Erythroblast (primary cell): ENCODE measurements around the gene PLCXD3.

Experiments
- DNase-seq, 2 experiments: peaks; one replicate each; lab custom pipeline; 2025; lab: John Stamatoyannopoulos, UW
- GATA1 ChIP-seq: IDR thresholded peaks from 2 replicates; pipeline ENCODE4 v1.6.1; 2011; ENCODE audit warnings: low read depth, mild to moderate bottlenecking, control low read depth, low read length, moderate library complexity
- POLR2A ChIP-seq: IDR thresholded peaks from 2 replicates; pipeline ENCODE4 v1.6.1; 2011; ENCODE audit warnings: mild to moderate bottlenecking, low read length

PLCXD3 gene

GRCh38 chr5:41415242-41415641 is 95.2 kb downstream of the PLCXD3 start:
- no peak for TF ChIP-seq POLR2A
- no peak for TF ChIP-seq GATA1
- DNase-seq, result no peak

DNA sequence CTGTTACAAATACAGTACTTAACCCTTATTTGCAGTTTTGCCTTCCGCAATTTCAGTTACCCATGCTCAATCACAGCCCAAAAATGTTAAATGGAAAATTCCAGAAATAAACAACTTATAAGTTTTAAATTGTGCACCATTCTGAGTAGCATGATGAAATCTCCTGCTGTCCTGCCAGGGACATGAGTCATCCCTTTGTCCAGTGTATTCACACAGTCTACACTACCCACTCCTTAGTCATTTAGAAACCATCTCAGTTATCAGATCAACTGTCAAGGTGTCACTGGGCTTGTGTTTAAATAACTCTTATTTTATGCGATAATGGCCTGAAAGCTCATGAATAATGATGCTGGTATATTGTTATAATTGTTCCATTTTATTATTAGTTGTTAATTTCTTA is 95.8 kb downstream of the PLCXD3 start:
- no peak for DNase-seq
- TF ChIP-seq GATA1 (no peak), POLR2A (no peak)

GRCh38 chr5:41413074-41413473 is 97.3 kb downstream of the PLCXD3 start:
- TF ChIP-seq POLR2A, result no peak
- TF ChIP-seq GATA1, result no peak
- no peak for DNase-seq

GRCh38 chr5:41412496-41412895 is 97.9 kb downstream of the PLCXD3 start:
- no peak for DNase-seq
- TF ChIP-seq POLR2A (no peak), GATA1 (no peak)

GRCh38 chr5:41410737-41411136 is 99.7 kb downstream of the PLCXD3 start:
- no peak for TF ChIP-seq GATA1
- TF ChIP-seq POLR2A, result no peak
- DNase-seq, result peak in 1 of 2 experiments; percentile 1

DNA sequence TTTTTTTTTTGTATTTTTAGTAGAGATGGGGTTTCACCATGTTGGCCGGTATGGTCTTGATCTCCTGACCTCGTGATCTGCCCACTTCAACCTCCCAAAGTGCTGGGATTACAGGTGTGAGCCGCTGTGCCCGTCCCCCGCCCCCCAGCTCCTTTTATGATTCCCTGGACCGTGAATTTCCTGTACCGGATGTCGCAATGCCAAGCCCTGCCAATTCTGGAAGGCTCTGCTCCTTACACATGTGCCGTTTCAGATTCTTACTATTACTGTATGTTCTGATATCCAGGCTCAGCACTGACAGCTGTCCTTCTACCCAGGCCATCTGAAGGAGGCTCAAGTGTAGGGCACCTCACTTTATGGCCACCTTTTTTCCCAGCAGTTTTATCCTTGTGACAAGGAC is 100.1 kb downstream of the PLCXD3 start:
- no peak for DNase-seq
- TF ChIP-seq GATA1, result no peak
- no peak for TF ChIP-seq POLR2A

GRCh38 chr5:41408676-41409443 is 101.5 kb downstream of the PLCXD3 start:
- no peak for TF ChIP-seq GATA1
- DNase-seq, result no peak

GRCh38 chr5:41406936-41407335 is 103.5 kb downstream of the PLCXD3 start:
- no peak for DNase-seq
- TF ChIP-seq POLR2A, result no peak
- TF ChIP-seq GATA1, result no peak

DNA sequence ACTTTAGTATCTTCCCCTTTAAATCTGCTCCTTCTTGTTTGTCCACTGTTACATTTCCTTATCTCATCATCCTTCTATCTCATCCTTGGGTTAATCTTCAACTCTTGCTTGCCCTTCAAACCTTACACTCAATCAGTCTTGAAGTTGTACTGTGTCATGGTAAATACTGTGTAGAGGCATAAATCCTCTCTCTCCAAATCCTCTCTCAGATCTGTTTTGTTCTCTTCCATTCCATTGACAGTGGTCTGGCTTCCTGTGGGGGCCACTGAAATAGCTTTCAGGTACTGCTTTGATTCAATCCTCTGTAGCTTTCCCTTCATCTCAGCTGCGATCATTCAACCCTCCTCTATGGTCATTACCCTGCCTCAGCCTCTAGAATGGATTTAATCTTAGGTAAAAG is 104.0 kb downstream of the PLCXD3 start:
- no peak for TF ChIP-seq GATA1
- no peak for TF ChIP-seq POLR2A
- no peak for DNase-seq

- TF ChIP-seq GATA1, result no peak
- no peak for TF ChIP-seq POLR2A
- DNase-seq, result no peak
Observed at GRCh38 chr5:41404757-41405156, 105.6 kb downstream of the PLCXD3 start.

GRCh38 chr5:41403846-41404245 is 106.6 kb downstream of the PLCXD3 start:
- TF ChIP-seq GATA1, result no peak
- TF ChIP-seq POLR2A, result no peak
- DNase-seq, result no peak

DNA sequence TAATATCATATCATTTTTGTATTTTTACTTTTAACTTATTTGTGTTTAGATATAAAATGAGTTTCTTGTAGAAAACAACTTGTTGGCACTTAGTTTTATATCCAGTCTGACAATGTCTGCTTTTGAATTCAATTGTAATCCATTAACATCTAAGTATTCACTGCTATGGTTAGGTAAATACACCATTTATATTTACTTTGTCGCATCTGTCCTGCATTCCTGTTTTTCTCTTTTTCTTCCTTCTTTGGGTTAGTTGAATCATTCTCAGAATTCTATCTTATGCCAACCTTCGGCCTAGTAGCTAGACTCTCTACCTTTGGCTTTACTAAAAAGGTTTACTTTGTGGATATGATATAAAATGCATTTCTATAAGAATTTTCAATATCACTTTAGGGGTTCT is 107.6 kb downstream of the PLCXD3 start:
- no peak for DNase-seq
- no peak for TF ChIP-seq POLR2A

GRCh38 chr5:41399839-41400238 is 110.6 kb downstream of the PLCXD3 start:
- TF ChIP-seq POLR2A (no peak), GATA1 (no peak)
- DNase-seq, result no peak

GRCh38 chr5:41392016-41392415 is 118.4 kb downstream of the PLCXD3 start:
- TF ChIP-seq GATA1 (no peak), POLR2A (no peak)
- DNase-seq, result no peak

- DNase-seq, result no peak
- no peak for TF ChIP-seq POLR2A
- TF ChIP-seq GATA1, result no peak
Observed at GRCh38 chr5:41374631-41375030, 135.8 kb downstream of the PLCXD3 start.
